ENCODE results near the gene EFCAB11.

- TF ChIP-seq CTCF (IDR thresholded peaks at IDR 0.05) (no peak), POLR2A (IDR thresholded peaks at IDR 0.05) (no peak), POLR2AphosphoS5 (IDR thresholded peaks at IDR 0.05) (no peak)
These were observed 34.5 kb downstream of the EFCAB11 start for GRCh38 chr14:89920056-89920455.

Measured in breast epithelium (tissue), 3 donors.